HUDEP-2 (cell line): ENCODE measurements around the gene ZFAND2A.
"Not testable (repeated sequence)": the region's sequence is repeated elsewhere in the genome, so short reads cannot be mapped to it uniquely, and the experiment has no call there.

Experiments used
- DNase-seq, 76 experiments: peaks; one replicate each; lab custom pipeline; 2025; ENCODE audit not compliant: unreplicated experiment in 76 of 76; lab: John Stamatoyannopoulos, UW

Gene ZFAND2A

DNA sequence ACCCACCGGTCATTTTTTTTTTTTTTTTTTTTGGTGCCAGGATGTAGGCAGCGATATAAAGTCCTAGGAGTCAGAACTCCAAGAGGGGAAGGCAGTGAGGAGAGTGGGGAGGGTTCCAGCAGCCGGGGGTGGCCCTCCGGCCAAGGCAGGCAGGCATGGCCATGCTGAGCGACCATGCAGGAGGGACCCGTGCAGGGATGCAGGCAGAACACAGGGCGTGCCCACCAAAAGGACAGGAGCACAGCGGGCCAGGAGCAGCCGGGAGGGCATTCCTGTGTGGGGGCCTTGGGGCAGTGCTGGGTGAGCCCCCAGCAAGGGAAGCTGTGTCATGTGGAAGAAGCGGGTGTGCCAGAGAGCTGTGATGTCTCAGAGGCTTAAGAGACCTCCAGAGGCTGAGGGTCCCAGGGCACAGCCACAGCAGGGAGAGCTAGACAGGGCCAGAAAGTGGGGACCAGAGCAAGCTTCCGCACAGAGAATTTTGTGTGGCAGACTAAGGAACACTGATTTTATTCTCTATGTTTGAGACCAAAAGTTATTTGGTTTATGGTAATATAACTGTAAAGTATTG lies 5.7 kb downstream of the ZFAND2A start:
- DNase-seq: no peak

DNA sequence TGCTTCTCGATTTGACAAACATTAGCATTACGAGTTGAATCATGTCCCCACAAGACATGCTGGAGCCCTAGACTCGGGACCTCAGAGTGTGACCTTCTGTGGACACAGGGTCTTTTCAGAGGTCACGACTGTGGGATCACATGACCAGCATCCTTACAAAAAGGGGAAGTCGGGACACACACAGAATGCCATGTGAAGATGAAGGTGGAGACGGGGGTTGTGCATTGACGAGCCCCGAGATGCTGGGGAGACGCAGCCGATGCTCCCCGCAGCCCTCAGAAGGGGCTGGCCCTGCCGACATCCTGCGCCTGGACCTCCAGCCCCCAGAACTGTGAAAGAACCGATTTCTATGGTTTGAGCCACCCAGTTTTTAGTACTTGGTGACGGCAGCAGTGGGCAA lies 7.5 kb downstream of the ZFAND2A start:
- DNase-seq: no peak

DNA sequence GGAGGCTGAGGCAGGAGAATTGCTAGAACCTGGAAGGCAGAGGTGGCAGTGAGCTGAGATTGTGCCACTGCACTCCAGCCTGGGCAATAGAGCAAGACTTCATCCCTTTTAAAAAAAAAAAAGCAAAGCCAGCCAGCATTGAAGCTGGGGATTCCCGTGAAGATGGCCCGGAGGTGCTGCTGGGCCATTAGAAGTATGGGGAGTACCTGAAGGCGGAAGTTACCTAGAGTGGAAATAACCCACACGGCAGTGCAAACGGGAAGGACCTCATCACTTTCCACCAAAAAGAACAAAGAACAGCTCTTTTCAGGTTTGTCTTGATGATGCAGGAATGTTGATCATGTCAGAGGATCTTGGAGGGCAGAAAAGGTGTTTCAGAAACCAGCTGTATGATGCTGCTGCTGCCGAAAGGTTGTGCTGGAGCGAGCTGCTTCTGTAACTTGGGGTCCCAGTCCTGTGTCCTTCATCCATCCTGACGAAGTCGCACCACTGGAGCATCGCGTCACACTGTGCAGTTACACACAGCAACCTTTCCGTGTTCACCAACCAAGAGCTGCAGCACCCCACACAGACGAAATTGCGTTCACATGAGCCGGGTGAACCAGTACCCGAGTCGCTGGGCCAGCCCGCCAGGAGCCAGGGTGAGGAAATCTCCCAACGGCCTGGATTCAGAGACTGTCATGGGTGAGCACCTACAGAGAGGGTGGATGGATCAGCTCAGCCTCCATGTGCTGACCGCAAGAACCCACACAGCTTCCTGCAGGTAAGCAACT lies 8.2 kb downstream of the ZFAND2A start:
- DNase-seq: no peak

DNA sequence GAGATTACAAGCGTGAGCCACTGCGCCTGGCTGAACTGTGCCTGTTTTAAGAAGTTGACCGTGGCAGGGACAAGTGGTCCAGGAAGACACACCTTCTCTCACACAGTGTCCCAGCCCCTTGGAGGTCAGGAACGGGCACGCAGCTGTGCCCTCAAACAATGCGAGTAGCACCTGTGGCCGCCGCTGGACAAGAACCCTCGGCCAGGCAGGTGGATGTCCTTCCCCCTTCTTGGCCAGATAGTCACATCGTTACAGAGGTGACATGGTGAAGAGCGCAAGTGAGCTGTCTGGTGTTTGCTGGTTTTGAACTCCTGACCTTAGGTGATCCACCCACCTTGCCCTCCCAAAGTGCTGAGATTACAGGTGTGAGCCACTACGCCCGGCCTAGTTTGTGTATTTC lies 8.8 kb downstream of the ZFAND2A start:
- no peak for DNase-seq

DNA sequence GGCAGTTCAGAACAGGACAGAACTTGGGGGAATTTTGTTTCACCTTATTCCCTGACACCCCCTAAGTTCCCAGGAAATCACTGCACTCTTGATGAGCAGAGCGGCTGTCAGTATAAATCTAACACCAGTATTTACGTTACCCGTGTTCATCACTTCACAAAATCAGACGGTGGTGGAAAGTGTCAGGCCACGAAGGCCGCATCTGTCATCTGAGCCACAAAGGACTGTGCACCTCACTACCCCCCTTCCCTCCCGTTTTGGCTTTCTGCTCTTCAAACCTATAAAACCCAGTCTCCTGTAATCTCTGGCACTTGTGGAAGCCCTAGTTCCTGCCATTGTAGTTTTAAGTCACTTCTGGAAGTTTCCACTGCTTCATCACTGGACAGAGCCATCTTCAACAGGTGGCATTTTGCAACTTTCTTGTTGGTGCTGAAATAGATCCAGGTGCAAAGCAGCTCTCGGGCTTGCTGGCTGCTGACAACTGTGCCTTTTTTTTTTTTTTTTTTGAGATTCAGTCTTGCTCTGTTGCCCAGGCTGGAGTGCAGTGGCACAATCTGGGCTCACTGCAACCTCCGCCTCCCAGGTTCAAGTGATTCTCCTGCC lies 9.5 kb downstream of the ZFAND2A start:
- no peak for DNase-seq

DNA sequence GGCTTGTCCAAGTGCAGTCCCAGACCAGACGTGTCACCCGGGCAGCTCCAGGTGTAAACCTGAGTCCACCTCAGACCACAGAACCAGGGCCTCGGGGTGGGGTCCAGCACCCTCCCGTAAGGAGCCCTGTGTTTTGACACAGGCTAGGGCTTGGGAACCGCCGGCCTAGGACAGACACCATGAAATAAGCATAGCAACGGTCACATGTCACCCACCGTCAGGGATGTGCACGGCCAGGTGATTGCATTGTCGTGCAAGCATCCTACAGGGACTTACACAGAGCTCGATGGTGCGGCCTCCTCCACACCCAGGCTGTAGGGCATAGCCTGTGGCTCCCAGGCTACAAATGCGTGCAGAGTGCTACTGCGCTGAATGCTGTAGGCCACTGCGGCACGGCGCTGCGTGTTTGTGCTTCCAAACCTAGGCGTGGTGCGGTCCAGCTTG lies 10.6 kb downstream of the ZFAND2A start:
- DNase-seq: no peak

DNA sequence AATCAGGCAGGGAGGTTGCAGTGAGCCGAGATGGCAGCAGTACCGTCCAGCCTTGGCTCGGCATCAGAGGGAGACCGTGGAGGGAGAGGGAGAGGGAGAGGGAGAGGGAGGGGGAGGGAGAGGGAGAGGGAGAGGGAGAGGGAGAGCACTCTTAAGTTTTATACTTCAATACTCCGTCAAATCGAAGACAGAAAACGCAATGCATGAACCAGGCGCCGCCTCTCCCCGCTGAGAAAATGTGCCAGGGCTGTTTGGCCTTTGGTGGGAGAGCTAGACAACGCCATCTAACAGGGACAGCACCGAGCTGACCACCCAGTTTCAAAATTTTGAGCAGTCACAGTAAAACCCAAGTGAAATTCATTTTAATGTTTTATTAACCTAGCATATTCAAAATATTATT lies 12.1 kb downstream of the ZFAND2A start:
- not testable (repeated sequence) for DNase-seq

DNA sequence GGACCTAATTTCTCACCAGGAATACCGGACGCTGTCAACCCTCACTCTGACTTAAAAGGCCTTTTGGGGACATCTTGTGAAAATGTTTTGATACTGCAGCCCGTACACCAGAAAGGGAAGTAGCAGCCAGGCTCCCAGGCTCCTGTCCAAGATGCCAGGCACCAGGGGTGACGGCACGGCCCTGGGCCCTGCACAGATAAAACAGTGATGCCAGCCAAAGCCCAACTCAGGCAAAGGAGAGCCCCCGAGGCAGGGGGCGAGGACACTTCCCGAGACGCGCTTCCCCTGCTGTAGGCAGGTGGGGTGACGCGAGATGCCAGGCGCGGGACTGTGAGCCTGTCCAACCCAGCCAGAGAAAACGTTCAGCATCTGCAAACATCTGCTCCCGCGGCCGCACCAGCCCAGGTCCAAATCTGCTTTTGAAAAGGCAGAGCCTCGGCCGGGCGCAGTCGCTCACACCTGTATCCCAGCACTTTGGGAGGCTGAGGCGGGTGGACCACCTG lies 15.7 kb downstream of the ZFAND2A start:
- DNase-seq: peak in 50 of 76 experiments; percentile 4 to 60 (median 32)

DNA sequence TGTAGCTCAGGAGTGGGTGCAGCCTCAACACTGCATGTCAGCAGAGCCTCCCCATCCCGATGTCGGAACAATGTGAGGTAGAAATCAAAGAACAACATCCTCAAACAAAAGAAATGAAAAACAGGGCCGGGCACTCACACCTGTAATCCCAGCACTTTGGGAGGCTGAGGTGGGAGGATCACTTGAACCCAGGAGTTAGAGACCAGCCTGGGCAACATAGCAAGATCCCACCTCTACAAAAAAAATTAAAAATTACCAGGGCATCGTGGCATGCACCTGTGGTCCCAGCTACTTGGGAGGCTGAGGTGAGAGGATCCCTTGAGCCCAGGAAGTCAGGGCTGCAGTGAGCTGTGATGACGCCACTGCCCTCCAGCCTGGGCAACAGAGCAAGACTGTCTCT lies 17.0 kb downstream of the ZFAND2A start:
- DNase-seq: not testable (repeated sequence)

DNA sequence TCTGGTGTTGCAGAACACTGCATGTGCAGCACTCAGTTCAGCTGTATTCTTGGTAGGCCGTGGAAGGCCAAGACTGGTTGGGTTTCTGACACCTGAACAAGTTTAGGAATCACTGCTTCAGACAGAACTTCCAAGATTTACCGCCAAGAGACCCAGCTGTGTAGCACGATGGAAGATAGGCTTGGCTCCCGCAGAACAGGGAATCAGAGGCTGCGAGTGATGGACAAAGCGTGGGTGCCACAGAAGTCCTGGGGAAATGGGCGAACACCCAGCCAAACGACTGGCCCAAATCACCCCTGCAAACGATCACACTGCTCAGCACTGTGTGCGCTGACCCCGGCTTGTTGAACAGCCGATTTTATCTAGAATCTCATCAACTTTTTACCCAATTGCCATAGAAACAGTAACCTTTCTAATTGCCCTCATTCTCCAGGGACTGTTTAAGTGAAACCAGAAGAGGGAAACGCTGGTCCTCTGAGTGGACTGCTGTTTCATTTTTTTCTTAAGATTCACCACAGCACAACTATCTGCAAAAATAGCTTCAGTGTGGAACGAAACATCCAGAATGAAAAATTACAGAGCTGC lies 17.9 kb downstream of the ZFAND2A start:
- no peak for DNase-seq

DNA sequence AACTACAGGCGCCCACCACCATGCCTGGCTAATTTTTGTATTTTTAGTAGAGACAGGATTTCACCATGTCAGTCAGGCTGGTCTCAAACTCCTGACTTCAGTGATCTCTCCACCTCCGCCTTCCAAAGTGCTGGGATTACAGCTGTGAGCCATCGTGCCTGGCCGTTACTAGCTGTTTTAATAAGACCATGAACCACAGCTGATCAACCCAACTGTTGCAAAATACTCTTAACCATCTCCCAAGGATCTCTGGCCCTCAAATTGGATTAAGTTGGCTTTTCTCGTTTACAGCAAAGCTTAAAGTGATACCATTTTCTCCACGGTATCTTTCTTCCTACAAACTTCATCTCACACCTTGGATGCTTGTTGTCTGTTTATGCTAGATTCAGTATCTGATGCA lies 18.3 kb downstream of the ZFAND2A start:
- DNase-seq: no peak

DNA sequence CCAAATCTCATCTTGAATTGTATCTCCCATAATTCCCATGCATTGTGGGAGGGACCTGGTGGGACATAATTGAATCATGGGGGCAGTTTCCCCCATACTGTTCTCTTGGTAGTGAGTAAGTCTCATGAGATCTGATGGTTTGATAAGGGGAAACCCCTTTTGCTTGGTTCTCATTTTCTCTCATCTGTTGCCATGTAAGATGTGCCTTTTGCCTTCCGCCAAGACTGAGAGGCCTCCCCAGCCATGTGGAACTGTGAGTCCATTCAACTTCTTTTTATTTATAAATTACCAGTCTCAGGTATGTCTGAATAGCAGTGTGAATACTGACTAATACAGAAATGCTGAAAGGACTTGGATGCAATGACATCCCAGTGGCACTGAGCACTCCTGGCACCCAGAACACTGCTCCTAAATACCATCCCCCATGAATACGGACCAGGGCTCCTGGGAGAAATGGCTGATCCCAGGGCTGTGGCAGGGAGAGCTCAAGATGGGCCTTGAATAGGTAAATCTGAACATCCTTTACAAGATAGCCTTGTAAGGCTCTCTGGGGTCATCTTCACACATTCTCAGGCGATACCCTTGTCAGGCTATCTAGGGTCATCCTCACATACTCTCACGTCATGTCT lies 19.4 kb downstream of the ZFAND2A start:
- no peak for DNase-seq

DNA sequence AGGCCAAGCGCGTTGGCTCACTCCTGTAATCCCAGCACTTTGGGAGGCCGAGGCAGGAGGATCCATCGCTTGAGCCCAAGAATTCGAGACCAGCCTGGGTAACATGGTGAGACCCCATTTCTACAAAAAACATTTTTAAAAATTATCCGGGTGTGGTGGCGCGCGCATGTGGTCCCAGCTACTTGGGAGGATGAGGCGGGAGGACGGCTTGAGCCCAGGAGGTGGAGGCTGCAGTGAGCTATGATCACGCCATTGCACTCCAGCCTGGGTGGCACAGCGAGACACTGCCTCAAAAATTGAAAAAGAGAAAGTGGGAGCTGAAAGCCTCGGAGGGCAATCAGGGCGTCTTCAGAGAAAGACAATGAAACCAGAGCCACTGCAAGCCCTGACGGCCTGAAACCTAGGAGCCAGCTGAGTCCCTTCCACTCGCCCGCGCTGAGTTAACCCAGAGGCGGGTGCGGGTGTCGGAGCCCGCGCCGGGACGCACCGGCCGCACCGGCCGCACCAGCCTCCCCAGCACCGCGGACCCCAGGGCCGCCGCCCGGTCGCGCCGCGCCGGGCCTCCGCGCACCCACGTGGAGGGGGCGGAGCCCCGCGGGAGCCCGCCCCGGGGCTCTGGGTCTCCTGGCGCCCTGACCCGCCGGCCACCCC lies 22.4 kb downstream of the ZFAND2A start:
- DNase-seq: peak in 2 of 76 experiments; percentile 42 to 47

DNA sequence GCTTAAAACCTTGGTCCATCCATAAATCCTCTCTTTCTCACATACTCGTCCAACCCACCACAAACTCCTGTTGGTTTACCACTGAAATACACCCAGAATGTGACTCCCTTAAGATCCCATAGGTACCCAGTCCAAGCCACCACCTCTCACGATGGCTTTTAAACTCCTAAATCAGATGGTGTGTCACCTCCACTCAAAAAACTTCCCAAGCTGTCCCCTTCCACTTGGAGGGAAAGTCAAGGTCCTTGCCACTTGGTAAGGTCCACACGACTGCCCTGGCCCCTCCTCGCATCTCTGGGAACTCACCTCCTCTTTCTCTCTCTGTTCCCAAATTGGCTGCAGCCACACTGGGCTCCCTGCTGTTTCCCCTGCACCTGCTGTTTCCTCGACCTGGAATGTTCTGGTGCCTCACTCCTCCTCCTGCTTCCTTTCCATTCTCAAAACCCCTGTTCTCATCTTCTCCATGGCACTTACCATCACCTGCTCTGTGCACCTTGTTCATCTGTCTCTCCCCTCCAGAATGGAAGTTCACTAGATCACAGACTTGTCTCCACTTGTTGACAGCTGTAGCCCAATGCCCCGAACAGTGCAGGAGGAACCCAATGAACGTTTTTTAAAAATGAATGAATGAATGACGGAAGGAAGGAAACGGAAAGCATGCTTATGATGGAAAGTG lies 23.0 kb downstream of the ZFAND2A start:
- DNase-seq: peak in 11 of 76 experiments; percentile 6 to 40 (median 16)

DNA sequence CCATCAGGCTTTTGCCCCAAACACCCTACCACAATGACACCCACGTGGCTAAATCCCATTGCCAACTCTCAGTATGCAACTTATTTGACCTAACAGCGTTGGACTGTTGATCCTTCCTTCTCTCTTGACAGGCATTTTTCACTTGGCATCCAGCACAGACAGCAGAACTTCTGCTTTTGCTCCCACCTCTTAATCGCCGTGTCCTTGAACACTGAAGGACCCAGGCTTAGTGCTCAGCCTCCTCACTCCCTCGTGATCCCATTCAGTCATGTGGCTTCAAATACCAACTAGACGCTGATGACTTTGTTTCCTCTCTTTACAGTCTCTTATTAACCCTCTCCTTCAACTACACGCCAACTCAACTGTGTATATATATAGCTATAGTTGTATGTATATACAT lies 25.0 kb downstream of the ZFAND2A start:
- DNase-seq: no peak

DNA sequence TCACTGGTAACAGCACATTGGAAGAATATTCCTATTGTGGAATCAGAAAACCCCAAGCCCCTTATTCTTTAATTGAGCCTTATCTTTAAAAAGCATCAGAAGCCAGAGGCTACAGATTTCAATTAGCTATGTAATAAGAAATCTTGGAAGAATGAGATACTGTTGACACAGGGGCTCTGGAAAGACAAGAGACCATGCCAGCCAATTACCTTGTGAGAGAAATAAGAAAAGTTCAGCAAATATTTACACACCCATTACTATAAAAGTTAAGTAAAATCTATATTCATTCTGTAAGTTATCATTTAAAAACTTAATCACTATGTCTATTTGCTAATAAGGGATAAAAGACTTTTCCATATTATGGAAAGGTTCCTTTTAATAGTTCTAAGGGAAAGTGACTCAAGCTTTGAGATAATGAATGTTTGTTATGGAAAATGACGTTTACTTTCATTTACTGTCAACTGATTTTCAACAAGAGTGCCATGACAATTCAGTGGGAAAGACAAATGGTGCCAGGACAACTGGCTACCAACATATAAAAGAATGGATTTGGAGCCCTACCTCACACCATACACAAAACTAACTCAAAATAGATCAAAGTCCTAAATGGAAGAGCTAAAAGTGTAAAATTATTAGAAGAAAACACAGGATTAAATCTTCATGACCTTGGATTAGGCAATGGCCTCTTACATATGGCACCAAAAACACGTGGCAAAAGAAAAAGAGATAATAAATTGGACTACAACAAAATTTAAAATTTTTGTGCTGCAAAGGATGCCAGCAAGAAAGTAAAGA lies 28.3 kb downstream of the ZFAND2A start:
- no peak for DNase-seq

DNA sequence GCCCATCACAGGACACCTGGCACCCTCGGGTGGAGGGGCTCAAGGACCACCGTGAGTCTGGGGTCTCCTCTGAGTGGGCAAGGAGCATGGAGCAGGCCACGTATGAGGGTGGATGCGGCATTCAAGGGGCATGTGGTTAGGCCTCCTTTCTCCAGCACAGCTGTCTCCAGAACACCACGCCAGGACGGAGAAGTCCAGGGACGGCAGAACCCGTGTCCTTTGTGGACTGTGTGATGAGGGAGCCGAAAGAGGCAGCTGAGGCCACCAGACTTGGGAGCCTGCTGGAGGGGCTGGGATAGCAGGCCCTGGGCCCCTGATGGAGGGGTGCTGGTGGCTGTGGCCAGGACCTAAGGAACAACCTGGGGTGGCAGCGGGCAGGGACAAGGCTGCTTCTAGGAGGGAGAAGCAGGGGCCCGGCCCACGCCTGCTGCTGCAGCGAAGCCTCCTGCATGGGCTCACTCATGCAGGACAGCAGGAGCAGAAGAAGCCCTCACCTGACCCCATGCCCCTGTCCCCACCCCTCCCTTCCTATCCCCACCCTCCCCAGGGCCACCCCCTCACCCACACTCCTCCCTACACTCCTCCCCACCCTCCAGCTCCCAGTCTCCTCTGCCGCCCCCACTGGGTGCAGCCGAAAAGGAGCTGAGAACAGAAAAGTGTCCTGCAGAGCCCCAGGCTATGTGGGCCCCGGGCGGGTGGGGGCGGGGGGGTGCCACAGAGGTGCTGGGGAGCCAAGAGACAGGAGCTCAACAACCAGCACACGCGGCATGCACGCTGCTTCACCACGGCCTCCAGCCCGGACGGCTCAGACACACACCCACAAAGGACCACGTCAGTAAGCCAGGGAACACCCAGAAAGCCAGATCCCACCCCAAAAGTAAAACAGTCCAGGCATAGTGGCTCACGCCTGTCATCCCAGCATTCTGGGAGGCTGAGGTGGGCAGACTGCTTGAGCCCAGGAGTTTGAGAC lies 29.7 kb downstream of the ZFAND2A start:
- DNase-seq: no peak

DNA sequence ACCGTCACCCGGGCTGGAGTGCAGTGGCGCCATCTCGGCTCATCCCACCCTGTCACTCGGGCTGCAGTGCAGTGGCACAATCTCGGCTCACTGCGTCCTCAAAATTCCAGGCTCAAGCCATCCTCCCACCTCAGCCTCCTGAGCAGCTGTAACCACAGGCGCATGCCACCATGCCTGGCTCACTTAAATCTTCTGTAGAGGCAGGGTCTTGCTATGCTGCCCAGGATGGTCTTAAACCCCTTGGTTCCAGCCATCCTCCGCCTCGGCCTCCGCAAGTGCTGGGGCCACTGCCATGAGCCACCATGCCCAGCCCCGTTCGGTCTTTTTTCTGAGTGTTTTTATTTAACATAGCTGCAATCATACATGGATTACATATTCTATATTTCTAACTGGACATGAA lies 30.6 kb downstream of the ZFAND2A start:
- no peak for DNase-seq
